DND-41 (cell line): ENCODE measurements around the gene SCUBE2.
A peak's percentile ranks its signal among the peaks of the same experiment; 100 is the strongest.

Experiments used
- ATAC-seq: fragments of 200-7000 bp; cut with Tn5 transposase; 3 replicates; pipeline ENCODE4 v1.9.1; 2021; ENCODE audit warnings: low read depth; ENCODE audit not compliant: insufficient read depth
- DNase-seq: peaks from one replicate; pipeline ENCODE4 v3.0.0-alpha.2; 2020
- H2AFZ ChIP-seq: 2 replicates; pipeline ENCODE4 v1.6.0; 2012; ENCODE audit warnings: low read depth, low read length
- H3K27ac ChIP-seq: 2 replicates; pipeline ENCODE4 v1.5.1; 2012; ENCODE audit warnings: low read length, inconsistent platforms
- H3K27me3 ChIP-seq: fragments of 200-600 bp; sonication (generic); 2 replicates; pipeline ENCODE4 v1.6.0; 2012; ENCODE audit warnings: low read length, mild to moderate bottlenecking, inconsistent platforms; ENCODE audit not compliant: insufficient read depth, poor library complexity
- H3K36me3 ChIP-seq: 2 replicates; pipeline ENCODE4 v1.5.1; 2012; ENCODE audit warnings: low read length, inconsistent platforms; ENCODE audit not compliant: insufficient read depth
- H3K4me1 ChIP-seq: 2 replicates; pipeline ENCODE4 v1.5.1; 2012; ENCODE audit warnings: mild to moderate bottlenecking, low read length; ENCODE audit not compliant: insufficient read depth
- H3K4me2 ChIP-seq: 2 replicates; pipeline ENCODE4 v1.6.0; 2012; ENCODE audit warnings: mild to moderate bottlenecking, moderate library complexity, low read length, inconsistent platforms; ENCODE audit not compliant: insufficient read depth
- H3K4me3 ChIP-seq, 2 experiments: fragments of 200-600 bp in 1 of 2; shearing (Covaris generic) in 1 of 2; 2 replicates each; pipeline ENCODE4 v1.5.1; 2012 to 2016; ENCODE audit warnings: inconsistent platforms in 2 of 2, low read length in 2 of 2, mild to moderate bottlenecking in 2 of 2, low read depth in 1 of 2, moderate library complexity in 1 of 2
- H3K79me2 ChIP-seq: 2 replicates; pipeline ENCODE4 v1.6.0; 2012; ENCODE audit warnings: low read length, inconsistent platforms; ENCODE audit not compliant: insufficient read depth
- H3K9ac ChIP-seq: 2 replicates; pipeline ENCODE4 v1.6.0; 2012; ENCODE audit warnings: low read depth, mild to moderate bottlenecking, inconsistent platforms, low read length, moderate library complexity
- H3K9me3 ChIP-seq: 2 replicates; pipeline ENCODE4 v1.5.1; 2012; ENCODE audit warnings: low read length, moderate library complexity, mild to moderate bottlenecking, inconsistent platforms; ENCODE audit not compliant: insufficient read depth, severe bottlenecking
- H4K20me1 ChIP-seq: 2 replicates; pipeline ENCODE4 v1.6.0; 2012; ENCODE audit warnings: low read length; ENCODE audit not compliant: insufficient read depth
- EZH2 ChIP-seq: IDR thresholded peaks from 3 replicates; pipeline ENCODE4 v1.6.1; 2012; ENCODE audit warnings: borderline replicate concordance, low read depth, mild to moderate bottlenecking, moderate library complexity, low read length, inconsistent platforms; ENCODE audit not compliant: severe bottlenecking
- TF ChIP-seq, protein P1 (sequence below): IDR thresholded peaks from 2 replicates; pipeline ENCODE4 v1.5.1; 2012; ENCODE audit warnings: borderline replicate concordance, low read length, moderate library complexity, mild to moderate bottlenecking; ENCODE audit not compliant: poor library complexity, severe bottlenecking; ENCODE audit errors: extremely low read depth

The SCUBE2 gene

DNA sequence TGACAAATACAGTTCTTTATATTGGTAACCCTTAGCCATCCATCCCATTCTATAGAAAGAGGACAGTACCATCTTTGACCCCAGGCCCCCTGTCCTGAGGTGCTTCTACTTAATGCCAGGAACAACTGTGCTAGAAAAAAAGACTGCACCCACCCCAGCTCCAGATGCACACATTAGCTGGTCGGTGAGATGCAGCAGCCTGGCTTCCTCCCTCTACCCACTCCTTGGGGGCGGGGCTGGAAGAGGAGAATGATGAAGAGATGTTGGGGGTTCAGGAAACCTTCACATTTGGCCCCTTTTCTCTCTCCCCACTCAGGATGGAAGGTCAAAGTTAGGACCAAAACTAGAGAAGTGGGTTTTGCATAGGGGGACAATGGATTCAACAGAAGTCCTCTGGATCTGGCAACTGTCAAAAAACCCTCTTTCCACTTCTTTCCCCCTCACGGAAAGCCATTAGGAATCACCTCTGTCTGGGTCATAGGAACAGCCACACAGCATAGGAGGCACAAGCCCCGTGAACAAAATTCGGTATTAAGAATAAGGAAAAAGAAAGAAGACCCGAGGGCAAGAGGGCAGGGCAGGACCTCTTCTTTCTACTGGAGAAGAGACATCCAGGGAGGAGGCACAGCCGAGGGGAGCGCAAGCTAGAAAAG is 88.4 kb downstream of the SCUBE2 start:
- Histone ChIP-seq H3K4me3 (no peak overlapping the region), H2AFZ (no peak overlapping the region), H3K9me3 (no peaks in the 10 kb centered on the region), H3K4me2 (no peak overlapping the region), H3K9ac (no peak overlapping the region), H3K79me2 (no peaks in the 10 kb centered on the region), H3K27me3 (peaks cover 47% of the 10 kb centered on the region), H3K4me1 (no peaks in the 10 kb centered on the region), H3K27ac (no peak overlapping the region), H4K20me1 (no peaks in the 10 kb centered on the region), H3K36me3 (no peaks in the 10 kb centered on the region)
- no peak for DNase-seq
- TF ChIP-seq EZH2: peak; percentile 78
- TF ChIP-seq, protein P1, sequence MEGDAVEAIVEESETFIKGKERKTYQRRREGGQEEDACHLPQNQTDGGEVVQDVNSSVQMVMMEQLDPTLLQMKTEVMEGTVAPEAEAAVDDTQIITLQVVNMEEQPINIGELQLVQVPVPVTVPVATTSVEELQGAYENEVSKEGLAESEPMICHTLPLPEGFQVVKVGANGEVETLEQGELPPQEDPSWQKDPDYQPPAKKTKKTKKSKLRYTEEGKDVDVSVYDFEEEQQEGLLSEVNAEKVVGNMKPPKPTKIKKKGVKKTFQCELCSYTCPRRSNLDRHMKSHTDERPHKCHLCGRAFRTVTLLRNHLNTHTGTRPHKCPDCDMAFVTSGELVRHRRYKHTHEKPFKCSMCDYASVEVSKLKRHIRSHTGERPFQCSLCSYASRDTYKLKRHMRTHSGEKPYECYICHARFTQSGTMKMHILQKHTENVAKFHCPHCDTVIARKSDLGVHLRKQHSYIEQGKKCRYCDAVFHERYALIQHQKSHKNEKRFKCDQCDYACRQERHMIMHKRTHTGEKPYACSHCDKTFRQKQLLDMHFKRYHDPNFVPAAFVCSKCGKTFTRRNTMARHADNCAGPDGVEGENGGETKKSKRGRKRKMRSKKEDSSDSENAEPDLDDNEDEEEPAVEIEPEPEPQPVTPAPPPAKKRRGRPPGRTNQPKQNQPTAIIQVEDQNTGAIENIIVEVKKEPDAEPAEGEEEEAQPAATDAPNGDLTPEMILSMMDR: no peak
- ATAC-seq: no peak; the same call in 1 of the 3 replicates

DNA sequence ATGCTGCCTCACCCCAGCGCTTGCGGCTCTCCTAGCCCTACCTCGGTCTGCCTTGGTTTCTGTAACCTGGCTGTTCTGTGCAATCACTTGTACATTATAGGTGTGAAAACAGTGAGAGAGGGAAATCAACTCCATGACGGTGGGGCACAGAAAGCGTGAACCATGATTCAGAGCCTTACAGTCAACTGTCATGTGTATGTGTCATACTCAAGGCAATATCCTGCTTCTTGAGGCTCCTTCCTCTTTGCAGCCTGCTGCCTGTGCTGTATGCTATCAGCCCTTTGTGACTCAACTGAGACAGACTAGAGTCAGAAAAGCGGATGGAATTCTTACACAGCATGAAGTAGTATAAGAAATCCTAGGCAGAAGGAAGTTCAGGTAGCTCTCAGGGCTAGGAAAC is 89.7 kb downstream of the SCUBE2 start:
- no peak for TF ChIP-seq EZH2
- TF ChIP-seq, protein P1: no peak
- no peak overlapping the region for H3K4me2 ChIP-seq
- no peak overlapping the region for H3K4me3 ChIP-seq
- ATAC-seq: no peak
- H4K20me1 ChIP-seq: no peaks in the 10 kb centered on the region
- no peaks in the 10 kb centered on the region for H3K36me3 ChIP-seq
- H3K4me1 ChIP-seq: no peaks in the 10 kb centered on the region
- H3K79me2 ChIP-seq: no peaks in the 10 kb centered on the region
- H3K9me3 ChIP-seq: no peaks in the 10 kb centered on the region
- H3K27me3 ChIP-seq: peaks cover 47% of the 10 kb centered on the region
- no peak overlapping the region for H3K27ac ChIP-seq
- H3K9ac ChIP-seq: no peak overlapping the region
- DNase-seq: no peak
- H2AFZ ChIP-seq: no peak overlapping the region

DNA sequence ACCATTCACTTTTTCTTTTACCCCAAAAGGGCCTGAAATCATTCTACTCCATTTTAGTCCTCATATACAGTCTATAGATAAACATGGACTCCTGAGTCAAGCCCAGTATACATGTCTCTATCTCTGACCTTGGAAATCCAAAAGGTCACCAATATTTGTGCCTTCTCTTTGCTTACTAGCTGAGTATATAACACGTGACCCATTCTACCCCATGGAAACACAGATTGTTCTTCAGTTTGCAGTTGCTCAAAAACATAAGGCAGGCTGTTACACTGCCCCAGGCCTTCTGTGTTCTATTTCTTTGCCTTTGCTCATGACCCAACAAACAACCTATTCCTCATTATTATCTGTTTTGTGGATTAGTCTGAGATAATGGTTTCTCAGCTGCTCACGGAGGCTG is 93.4 kb downstream of the SCUBE2 start:
- H2AFZ ChIP-seq: no peak overlapping the region
- H3K4me1 ChIP-seq: no peaks in the 10 kb centered on the region
- no peak overlapping the region for H3K27ac ChIP-seq

More for the DNA sequence above, 93.4 kb downstream of the SCUBE2 start:
- no peaks in the 10 kb centered on the region for H3K79me2 ChIP-seq
- no peak for TF ChIP-seq EZH2
- TF ChIP-seq, protein P1: no peak
- H3K9ac ChIP-seq: no peak overlapping the region
- no peak overlapping the region for H3K4me3 ChIP-seq
- DNase-seq (no peak), ATAC-seq (no peak)
- H3K4me2 ChIP-seq: no peak overlapping the region
- H4K20me1 ChIP-seq: no peaks in the 10 kb centered on the region
- H3K27me3 ChIP-seq: peaks cover 29% of the 10 kb centered on the region
- H3K9me3 ChIP-seq: no peaks in the 10 kb centered on the region
- no peaks in the 10 kb centered on the region for H3K36me3 ChIP-seq
